Measurements from ENCODE around the gene CORO7. TPM values are rescaled to one million over a fixed set of nuclear protein-coding genes. Genes with fewer than 3 reads are reported as not detected.
"Not testable (repeated sequence)": the region's sequence is repeated elsewhere in the genome, so short reads cannot be mapped to it uniquely, and the experiment has no call there.

Gene CORO7
- total RNA-seq, 4 donors from 2014 or later, result 17.9 to 53.7 (median 29.7) TPM

GRCh38 chr16:4337540-4338088, 78.8 kb downstream of the CORO7 start:
- H3K27me3 ChIP-seq, result no peaks in the 10 kb centered on the region
- no peak overlapping the region for H3K4me3 ChIP-seq (replicated peaks in 1 of 3)
- DNase-seq, result no peak
- WGBS, 2 donors, result 96 to 97% methylated on average over 3 of the region's 12 CpGs
- H3K9me3 ChIP-seq, result no peaks in the 10 kb centered on the region
- TF ChIP-seq POLR2A (IDR thresholded peaks at IDR 0.05), result no peak
- no peak for TF ChIP-seq CTCF (IDR thresholded peaks at IDR 0.05)
- no peak overlapping the region for H3K27ac ChIP-seq
- peaks cover 0 to 13% of the 10 kb centered on the region in 2 donors for H3K36me3 ChIP-seq
- intact Hi-C loops (cut with DNase I), result no loop called here
- H3K4me1 ChIP-seq, result peaks cover 3 to 8% of the 10 kb centered on the region in 2 donors

- intact Hi-C loops (cut with DNase I), result no loop called here
- 98 to 100% methylated on average over 6 to 27 of the region's 41 CpGs for WGBS, 2 donors
- no peak for TF ChIP-seq CTCF (IDR thresholded peaks at IDR 0.05)
- no peak for TF ChIP-seq POLR2A (IDR thresholded peaks at IDR 0.05)
- H3K4me3 ChIP-seq (replicated peaks in 1 of 3), result no peak overlapping the region
- DNase-seq, result no peak
- H3K9me3 ChIP-seq, result no peaks in the 10 kb centered on the region
- H3K36me3 ChIP-seq, result peaks cover 4 to 13% of the 10 kb centered on the region in 2 donors
- H3K27me3 ChIP-seq, result no peaks in the 10 kb centered on the region
- no peak overlapping the region for H3K27ac ChIP-seq
- H3K4me1 ChIP-seq, result peaks cover 3 to 8% of the 10 kb centered on the region in 2 donors
Observed at GRCh38 chr16:4336701-4337539, 79.5 kb downstream of the CORO7 start.

- intact Hi-C loops (cut with DNase I), result loop anchor here (5.0 kb wide), 1 partner anchor 128 kb away; no protein-coding TSS in a partner anchor
- no peaks in the 10 kb centered on the region for H3K9me3 ChIP-seq
- WGBS, 2 donors, result 66 to 80% methylated on average over 15 to 29 of the region's 32 CpGs
- DNase-seq, result peak; percentile 81 to 85
- H3K4me1 ChIP-seq, result peaks cover 3 to 13% of the 10 kb centered on the region in 2 donors
- peaks cover 4 to 13% of the 10 kb centered on the region in 2 donors for H3K36me3 ChIP-seq
- no peak overlapping the region for H3K4me3 ChIP-seq (replicated peaks in 1 of 3)
- no peaks in the 10 kb centered on the region for H3K27me3 ChIP-seq
- H3K27ac ChIP-seq, result peak overlapping the region in 1 of 3 donors; percentile 11
- TF ChIP-seq POLR2A (IDR thresholded peaks at IDR 0.05) (no peak), CTCF (IDR thresholded peaks at IDR 0.05) (no peak)
Observed at GRCh38 chr16:4334724-4335495, 81.5 kb downstream of the CORO7 start.

GRCh38 chr16:4333714-4334113, 82.7 kb downstream of the CORO7 start:
- intact Hi-C loops (cut with DNase I), result loop anchor here (5.0 kb wide), 1 partner anchor 126 kb away; no protein-coding TSS in a partner anchor
- Histone ChIP-seq H3K4me1 (peaks cover 4 to 21% of the 10 kb centered on the region in 2 donors), H3K36me3 (peaks cover 4 to 13% of the 10 kb centered on the region in 2 donors)
- H3K27me3 ChIP-seq; DNase-seq; H3K27ac ChIP-seq; H3K4me3 ChIP-seq (replicated peaks in 1 of 3); H3K9me3 ChIP-seq: not testable (repeated sequence)
- 92 to 95% methylated on average over 9 of the region's 9 CpGs for WGBS, 2 donors

- Histone ChIP-seq H3K36me3 (peaks cover 4 to 13% of the 10 kb centered on the region in 2 donors), H3K9me3 (no peaks in the 10 kb centered on the region), H3K4me3 (replicated peaks in 1 of 3) (no peak overlapping the region), H3K27ac (no peak overlapping the region), H3K4me1 (peaks cover 9 to 25% of the 10 kb centered on the region in 2 donors), H3K27me3 (no peaks in the 10 kb centered on the region)
- intact Hi-C loops (cut with DNase I), result loop anchor here (5.0 kb wide), 1 partner anchor 126 kb away; no protein-coding TSS in a partner anchor
- 92% methylated on average over 9 of the region's 9 CpGs; no CpG with 5 or more reads in 1 of the 2 donors for WGBS, 2 donors
- DNase-seq, result no peak
- TF ChIP-seq POLR2A (IDR thresholded peaks at IDR 0.05) (no peak), CTCF (IDR thresholded peaks at IDR 0.05) (no peak)
Observed at GRCh38 chr16:4333308-4333638, 83.1 kb downstream of the CORO7 start.
